ENCODE data around the gene CYTIP. TPM values are rescaled to one million over a fixed set of nuclear protein-coding genes. Genes with fewer than 3 reads are reported as not detected.
A peak's percentile ranks its signal among the peaks of the same experiment; 100 is the strongest.

CYTIP gene
- total and polyA plus RNA-seq, 7 donors = 0.21 to 2.3 (median 0.48) TPM

GRCh38 chr2:157424374-157424773 is 19.5 kb downstream of the CYTIP start:
- Histone ChIP-seq H3K4me3 (no peak overlapping the region), H3K36me3 (ENCODE audit: insufficient read depth in 1 of 2, low read depth in 1 of 2) (no peaks in the 10 kb centered on the region), H3K4me1 (no peaks in the 10 kb centered on the region), H3K9me3 (peaks cover 19% of the 10 kb centered on the region), H3K27ac (no peak overlapping the region), H3K27me3 (ENCODE audit: insufficient read depth in 3 of 3, low read length in 2 of 3) (no peaks in the 10 kb centered on the region)
- TF ChIP-seq, protein P1, sequence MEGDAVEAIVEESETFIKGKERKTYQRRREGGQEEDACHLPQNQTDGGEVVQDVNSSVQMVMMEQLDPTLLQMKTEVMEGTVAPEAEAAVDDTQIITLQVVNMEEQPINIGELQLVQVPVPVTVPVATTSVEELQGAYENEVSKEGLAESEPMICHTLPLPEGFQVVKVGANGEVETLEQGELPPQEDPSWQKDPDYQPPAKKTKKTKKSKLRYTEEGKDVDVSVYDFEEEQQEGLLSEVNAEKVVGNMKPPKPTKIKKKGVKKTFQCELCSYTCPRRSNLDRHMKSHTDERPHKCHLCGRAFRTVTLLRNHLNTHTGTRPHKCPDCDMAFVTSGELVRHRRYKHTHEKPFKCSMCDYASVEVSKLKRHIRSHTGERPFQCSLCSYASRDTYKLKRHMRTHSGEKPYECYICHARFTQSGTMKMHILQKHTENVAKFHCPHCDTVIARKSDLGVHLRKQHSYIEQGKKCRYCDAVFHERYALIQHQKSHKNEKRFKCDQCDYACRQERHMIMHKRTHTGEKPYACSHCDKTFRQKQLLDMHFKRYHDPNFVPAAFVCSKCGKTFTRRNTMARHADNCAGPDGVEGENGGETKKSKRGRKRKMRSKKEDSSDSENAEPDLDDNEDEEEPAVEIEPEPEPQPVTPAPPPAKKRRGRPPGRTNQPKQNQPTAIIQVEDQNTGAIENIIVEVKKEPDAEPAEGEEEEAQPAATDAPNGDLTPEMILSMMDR (IDR thresholded peaks at IDR 0.05) = no peak
- 48 to 69% (median 60%) methylated on average over 1 of the region's 1 CpG for WGBS, 3 donors
- intact Hi-C loops (cut with DNase I) = no loop called here
- ATAC-seq = no peak
- DNase-seq = no peak

DNA sequence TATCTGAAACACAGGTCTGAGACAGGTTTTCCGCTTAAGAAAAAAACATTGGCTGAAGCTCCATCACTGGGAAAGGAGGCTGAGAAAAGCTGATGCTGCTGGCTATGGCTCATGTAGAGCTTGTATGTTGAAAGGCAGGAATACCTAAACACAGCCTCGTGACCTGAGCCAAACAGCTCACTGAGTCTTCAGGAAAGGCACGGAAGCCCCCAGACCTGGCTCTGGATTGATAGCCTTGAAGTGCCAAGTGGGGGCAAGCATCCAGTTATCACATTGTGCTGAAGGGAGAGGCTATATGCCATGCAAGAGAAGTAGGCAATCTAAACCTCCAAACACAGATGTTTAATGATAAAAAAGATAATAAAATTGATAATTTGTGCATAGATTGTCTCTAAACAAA is 21.9 kb downstream of the CYTIP start:
- DNase-seq (no peak), ATAC-seq (no peak)
- Histone ChIP-seq H3K4me1 (no peaks in the 10 kb centered on the region), H3K27ac (no peak overlapping the region), H3K9me3 (peaks cover 17% of the 10 kb centered on the region), H3K36me3 (ENCODE audit: insufficient read depth in 1 of 2, low read depth in 1 of 2) (no peaks in the 10 kb centered on the region), H3K27me3 (ENCODE audit: insufficient read depth in 3 of 3, low read length in 2 of 3) (peaks cover 0 to 1% (median 0%) of the 10 kb centered on the region in 3 donors), H3K4me3 (no peak overlapping the region)
- intact Hi-C loops (cut with DNase I) = no loop called here
- TF ChIP-seq, protein P1 (IDR thresholded peaks at IDR 0.05) = no peak
- WGBS, 3 donors = 87 to 94% (median 94%) methylated on average over 3 of the region's 3 CpGs

DNA sequence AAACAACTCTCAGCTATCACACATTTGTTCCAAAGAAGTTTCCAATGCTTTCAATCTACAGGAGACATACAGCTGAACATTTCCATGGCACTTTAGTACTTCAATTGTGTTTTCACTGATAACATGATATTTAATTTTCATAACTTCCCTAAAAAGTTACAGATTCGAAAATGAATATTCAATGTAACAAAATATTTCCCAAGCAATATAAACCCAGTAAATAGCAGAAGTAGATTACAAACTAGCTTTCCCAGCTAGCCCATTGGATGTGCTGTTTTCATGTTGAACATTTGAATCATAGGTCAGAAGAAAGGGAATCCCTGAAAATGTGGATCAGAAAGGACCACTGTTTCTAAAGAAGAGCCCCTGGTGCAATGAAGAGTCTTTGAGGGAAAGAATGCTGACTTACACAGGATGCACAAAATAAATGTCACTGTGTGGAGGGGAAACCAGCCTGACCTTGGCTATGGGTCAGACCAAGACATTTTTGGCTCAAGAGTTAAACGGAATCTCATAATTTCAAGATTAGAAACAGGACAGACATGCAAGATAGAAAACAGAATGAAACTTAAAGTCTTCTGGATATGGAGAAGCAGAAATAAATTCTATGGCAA is 22.5 kb downstream of the CYTIP start:
- no peaks in the 10 kb centered on the region for H3K4me1 ChIP-seq
- WGBS, 3 donors = 65 to 81% (median 73%) methylated on average over 2 of the region's 2 CpGs
- DNase-seq (no peak), ATAC-seq (no peak)
- H3K36me3 ChIP-seq (ENCODE audit: insufficient read depth in 1 of 2, low read depth in 1 of 2) = no peaks in the 10 kb centered on the region
- H3K27me3 ChIP-seq (ENCODE audit: insufficient read depth in 3 of 3, low read length in 2 of 3) = peaks cover 0 to 1% (median 0%) of the 10 kb centered on the region in 3 donors
- no peak overlapping the region for H3K4me3 ChIP-seq
- TF ChIP-seq, protein P1 (IDR thresholded peaks at IDR 0.05) = no peak
- peaks cover 12% of the 10 kb centered on the region for H3K9me3 ChIP-seq
- intact Hi-C loops (cut with DNase I) = no loop called here
- H3K27ac ChIP-seq = no peak overlapping the region

DNA sequence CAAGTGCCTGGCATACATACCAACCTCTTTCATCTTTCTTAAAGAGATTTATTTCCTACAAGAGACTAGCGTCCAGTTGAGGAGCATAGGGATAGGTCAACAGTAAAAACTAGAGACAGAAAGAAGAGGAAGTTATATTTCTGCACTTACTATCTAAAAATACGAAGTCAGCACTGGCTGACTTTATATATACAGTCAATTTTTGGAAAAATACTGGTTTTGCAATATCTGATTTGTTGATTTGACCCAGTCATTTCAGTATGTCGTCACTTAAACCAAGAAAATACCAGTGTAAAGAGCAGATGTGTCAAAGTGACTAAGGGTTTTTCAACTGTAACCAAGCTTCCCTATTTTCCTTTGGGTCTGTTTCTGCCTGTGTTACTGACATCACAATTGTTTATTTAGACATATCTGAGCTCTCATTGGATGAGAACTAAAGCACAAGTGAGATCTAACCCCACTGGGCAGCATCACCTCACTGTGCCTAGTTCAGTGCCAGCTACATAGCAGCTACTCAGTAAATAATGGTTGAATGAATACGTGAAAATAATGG is 23.0 kb downstream of the CYTIP start:
- Histone ChIP-seq H3K4me3 (no peak overlapping the region), H3K27me3 (ENCODE audit: insufficient read depth in 3 of 3, low read length in 2 of 3) (peaks cover 0 to 1% (median 0%) of the 10 kb centered on the region in 3 donors), H3K9me3 (peaks cover 6% of the 10 kb centered on the region), H3K4me1 (no peaks in the 10 kb centered on the region), H3K36me3 (ENCODE audit: insufficient read depth in 1 of 2, low read depth in 1 of 2) (no peaks in the 10 kb centered on the region), H3K27ac (no peak overlapping the region)
- ATAC-seq = peak in 1 of 4 donors; percentile 30
- no peak for DNase-seq
- WGBS, 3 donors = 74 to 77% (median 76%) methylated on average over 4 of the region's 4 CpGs
- intact Hi-C loops (cut with DNase I) = no loop called here
- TF ChIP-seq, protein P1 (IDR thresholded peaks at IDR 0.05) = no peak
